GM12892 (cell line): ENCODE data around the gene FNDC7.

Experiments
- POLR2A ChIP-seq: IDR thresholded peaks from 2 replicates; pipeline ENCODE4 v1.6.1; 2011; ENCODE audit warnings: low read depth, low read length, control low read depth
- POLR2AphosphoS5 ChIP-seq: IDR thresholded peaks from 2 replicates; pipeline ENCODE4 v1.6.1; 2011; ENCODE audit warnings: low read depth, low read length, control low read depth
- TAF1 ChIP-seq: IDR thresholded peaks from 2 replicates; pipeline ENCODE4 v1.6.1; 2011; ENCODE audit warnings: low read depth, mild to moderate bottlenecking, control low read depth, low read length, borderline replicate concordance

DNA sequence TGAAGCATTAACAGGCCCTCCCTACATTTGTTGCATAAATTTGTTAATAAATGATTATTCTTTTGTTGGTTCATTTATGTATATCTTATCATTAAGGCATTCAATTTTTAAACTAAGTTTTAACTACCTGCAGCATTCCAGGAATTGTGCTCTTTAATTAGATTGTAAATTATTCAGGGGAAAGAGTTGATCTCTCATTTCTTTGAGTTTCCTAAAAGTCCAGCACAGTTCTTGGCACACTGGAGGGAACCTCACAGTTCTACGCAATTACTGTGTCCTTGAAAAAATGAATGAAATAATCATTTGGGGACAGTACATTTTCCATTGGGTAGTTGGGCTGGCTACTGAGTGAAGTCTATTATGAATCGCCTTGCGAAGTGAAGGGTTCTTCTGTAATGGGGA, 33.3 kb downstream of the FNDC7 start:
- no peak for TF ChIP-seq POLR2A
- TF ChIP-seq POLR2AphosphoS5 = no peak
- TF ChIP-seq TAF1 = no peak
